ENCODE measurements around the gene KCTD3.

Gene KCTD3

DNA sequence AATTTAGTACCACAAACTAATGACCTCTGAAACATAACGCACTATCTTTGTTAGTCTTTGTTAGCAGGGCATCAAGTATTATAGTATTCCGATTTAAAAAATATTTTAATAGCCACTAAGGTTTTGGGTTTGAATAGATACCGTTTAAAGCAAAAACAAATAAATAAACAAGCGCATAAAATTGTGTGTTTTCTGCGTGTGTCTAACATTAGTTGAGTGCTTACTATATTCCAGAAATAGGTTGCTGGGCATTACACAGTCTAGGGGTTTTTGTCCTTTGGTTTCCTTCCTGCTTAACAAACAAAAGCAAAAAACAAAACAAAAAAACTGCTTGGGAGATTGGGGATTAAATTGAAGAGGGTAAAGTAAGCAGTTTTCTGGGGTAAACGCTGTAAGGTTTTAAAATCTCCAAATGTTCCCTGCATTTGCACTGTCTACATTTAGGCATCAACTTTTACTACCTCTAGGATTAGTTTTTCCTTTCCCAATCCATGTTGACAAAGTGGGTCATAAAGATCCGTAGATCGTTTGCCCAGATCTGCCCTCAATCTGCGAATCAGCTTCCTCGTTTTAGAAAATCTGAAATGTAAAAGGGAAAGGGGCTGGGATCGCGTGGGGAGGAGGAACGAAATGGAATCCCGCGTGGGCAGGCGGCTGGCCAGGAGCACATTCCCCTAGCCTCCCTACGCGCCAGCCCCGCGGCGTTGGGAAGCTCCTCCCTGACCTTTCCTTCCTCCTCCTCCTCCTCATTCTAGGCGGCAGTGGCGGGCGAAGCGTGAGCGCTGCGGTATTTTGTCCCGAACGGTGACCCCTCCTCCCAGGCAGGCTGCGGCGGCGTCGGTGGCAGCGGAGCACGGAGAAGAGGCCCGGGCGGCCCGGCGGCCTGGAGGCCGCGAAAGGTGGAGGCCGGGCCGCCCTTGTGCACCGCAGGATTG lies at the start of gene KCTD3:
Gene KCTD3, plus strand, starts transcription at position 749 of the 935 bp plus-strand sequence. CDS start 382 bp downstream, outside the sequence.
- no peak for DNase-seq (ENCODE audit: low spot score)

- no peak for DNase-seq (ENCODE audit: low spot score)
Observed at GRCh38 chr1:215517441-215517891, 49.6 kb upstream of the KCTD3 start.

GRCh38 chr1:215518594-215518993 lies 48.5 kb upstream of the KCTD3 start:
- DNase-seq (ENCODE audit: low spot score), result no peak

DNA sequence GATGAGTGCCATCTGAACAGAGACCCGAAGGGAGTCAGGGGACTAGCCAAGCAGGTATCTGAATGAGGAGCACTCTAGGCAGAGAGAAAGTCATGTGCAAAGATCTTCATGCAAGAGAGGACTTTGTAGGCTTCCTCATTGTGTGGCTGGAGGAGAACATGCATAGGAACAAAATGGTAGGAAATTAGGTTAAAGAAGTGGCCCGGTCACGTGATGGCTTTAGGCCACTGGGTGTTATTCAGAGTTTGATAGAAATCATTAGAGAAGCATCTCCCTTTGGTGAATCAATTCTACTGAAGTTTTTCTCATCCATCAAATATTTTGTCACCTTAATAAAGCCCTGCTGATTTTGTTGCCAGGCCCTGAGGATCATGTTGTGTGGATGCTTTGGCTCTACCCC lies 45.8 kb upstream of the KCTD3 start:
- DNase-seq (ENCODE audit: low spot score), result no peak

- DNase-seq (ENCODE audit: low spot score), result no peak
Observed at GRCh38 chr1:215523128-215523861, 43.8 kb upstream of the KCTD3 start.

DNA sequence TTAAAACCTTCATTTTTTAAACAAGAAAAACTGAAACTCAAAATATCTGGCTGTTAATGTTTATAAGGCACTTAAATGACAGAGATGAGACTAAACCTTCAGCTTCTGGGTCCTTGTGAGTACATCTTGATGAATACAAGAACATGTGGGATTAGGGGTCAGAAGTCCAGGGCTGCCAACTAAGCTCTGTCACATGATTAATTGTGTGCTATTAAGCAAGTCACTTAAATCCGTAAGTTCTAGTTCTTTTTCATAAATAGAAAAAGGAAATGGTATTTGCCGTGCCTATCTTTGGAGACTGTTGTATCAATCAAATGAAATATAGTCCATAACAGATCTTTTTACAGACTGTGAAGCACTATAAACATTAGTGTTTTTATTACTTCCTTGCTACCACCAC lies 43.2 kb upstream of the KCTD3 start:
- no peak for DNase-seq (ENCODE audit: low spot score)

DNA sequence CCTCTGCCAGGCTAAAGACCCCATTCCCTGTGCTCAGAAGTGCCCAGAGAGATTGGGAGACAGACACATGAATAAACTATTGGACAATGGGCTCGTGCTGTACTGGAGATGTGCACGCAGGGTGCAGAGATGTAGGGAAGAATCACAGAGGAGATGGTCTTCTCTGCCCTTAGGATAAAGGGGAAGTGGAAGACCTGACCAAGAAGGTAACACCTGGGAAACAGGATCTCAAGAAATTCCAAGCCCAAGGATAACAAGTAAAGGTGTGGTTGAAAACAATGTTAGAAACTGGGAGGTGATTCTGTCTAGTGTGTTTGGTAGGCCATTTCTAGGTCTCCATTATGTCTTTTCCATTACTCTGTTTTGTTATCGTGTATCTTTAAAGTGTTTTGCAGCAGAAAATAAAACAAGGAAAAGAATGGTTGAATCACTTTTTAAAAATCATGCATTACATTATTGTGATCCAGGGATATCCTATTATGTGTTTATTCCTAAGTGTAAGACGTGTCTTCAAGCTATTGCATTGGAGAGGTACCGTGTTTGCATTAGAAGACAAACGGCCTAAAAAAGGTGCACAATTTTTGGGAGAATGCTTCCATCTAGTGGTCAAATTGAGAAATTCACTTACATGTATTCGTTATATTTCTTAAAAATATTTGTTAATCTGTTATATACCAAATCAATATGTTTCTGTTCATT lies 40.8 kb upstream of the KCTD3 start:
- peak; percentile 40 for DNase-seq (ENCODE audit: low spot score)

DNA sequence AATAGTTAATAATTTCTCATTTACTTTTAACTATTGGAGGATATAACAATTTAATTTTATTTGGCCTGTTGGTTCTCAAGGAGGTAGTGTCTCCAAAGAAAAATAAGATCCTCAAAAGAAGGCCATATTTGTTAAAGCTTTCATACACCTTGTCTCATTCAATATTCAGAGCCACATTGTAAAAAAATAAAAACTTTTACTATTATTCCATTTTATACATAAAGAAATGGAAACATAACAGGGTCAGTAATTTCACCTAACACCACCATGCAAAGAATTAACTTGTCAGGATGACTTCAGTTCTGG lies 40.3 kb upstream of the KCTD3 start:
- no peak for DNase-seq (ENCODE audit: low spot score)

- DNase-seq (ENCODE audit: low spot score), result no peak
Observed at GRCh38 chr1:215529111-215529510, 38.0 kb upstream of the KCTD3 start.

- no peak for DNase-seq (ENCODE audit: low spot score)
Observed at GRCh38 chr1:215529571-215529970, 37.5 kb upstream of the KCTD3 start.

- DNase-seq (ENCODE audit: low spot score), result no peak
Observed at GRCh38 chr1:215530401-215530984, 36.6 kb upstream of the KCTD3 start.

- no peak for DNase-seq (ENCODE audit: low spot score)
Observed at GRCh38 chr1:215539803-215540570, 27.1 kb upstream of the KCTD3 start.

DNA sequence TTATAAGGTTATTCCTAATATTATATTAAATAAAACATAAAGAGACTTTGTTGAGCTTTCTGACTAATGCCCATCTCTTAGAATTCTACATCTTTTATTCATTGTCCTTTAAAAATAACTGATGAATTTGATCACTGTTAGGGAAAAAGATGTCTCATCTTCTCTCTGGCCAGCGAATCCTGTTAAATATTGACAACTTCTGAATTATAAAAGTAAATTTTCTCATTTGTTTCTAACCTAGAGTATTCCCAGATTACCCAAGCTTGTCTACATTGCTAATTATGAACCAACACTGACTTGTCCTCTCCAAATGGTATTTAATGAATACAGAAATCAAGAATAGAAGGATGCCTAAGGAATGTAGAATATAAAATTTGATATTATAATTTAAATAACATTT lies 24.8 kb upstream of the KCTD3 start:
- DNase-seq (ENCODE audit: low spot score), result no peak

GRCh38 chr1:215543191-215543606 lies 23.9 kb upstream of the KCTD3 start:
- DNase-seq (ENCODE audit: low spot score), result no peak

GRCh38 chr1:215543806-215544205 lies 23.3 kb upstream of the KCTD3 start:
- no peak for DNase-seq (ENCODE audit: low spot score)

- DNase-seq (ENCODE audit: low spot score), result no peak
Observed at GRCh38 chr1:215544566-215544965, 22.5 kb upstream of the KCTD3 start.

DNA sequence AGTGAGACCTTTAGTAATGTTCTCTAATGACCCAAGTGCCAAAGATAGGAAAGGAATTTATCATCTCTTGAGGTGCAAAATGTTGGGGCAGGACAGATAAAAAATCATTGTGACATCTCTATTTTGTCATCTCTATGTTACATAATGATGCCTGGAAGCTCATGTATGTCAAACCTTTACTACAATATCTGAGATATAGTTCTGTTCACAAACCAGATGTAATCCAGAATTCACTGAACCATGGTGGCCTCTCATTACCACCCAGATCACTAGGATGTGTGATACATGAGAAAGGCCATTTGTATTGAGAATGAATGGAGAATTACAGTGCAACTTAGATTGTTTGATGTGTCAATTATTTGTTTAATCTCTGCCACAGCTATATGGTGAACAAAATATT lies 22.0 kb upstream of the KCTD3 start:
- no peak for DNase-seq (ENCODE audit: low spot score)

DNA sequence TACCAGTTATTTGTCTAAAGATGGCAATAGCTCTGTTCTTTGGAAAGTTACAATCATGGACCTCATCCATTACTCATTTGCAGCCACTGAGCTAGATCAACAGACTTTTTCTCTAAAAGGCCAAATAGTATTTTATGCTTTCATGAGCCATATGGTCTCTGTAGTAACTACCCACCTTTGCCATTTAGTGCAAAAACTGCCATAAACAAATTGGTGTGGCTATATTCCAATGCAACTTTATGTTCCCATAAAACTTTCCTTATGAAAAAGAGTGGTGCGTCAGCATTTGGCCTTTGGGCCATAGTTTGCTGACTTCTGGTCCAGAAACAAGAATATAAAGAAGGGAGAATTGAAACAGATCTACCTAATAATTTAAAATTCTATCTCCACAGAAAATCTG lies 20.1 kb upstream of the KCTD3 start:
- no peak for DNase-seq (ENCODE audit: low spot score)

GRCh38 chr1:215551806-215552205 lies 15.3 kb upstream of the KCTD3 start:
- no peak for DNase-seq (ENCODE audit: low spot score)

- no peak for DNase-seq (ENCODE audit: low spot score)
Observed at GRCh38 chr1:215554865-215555264, 12.2 kb upstream of the KCTD3 start.

DNA sequence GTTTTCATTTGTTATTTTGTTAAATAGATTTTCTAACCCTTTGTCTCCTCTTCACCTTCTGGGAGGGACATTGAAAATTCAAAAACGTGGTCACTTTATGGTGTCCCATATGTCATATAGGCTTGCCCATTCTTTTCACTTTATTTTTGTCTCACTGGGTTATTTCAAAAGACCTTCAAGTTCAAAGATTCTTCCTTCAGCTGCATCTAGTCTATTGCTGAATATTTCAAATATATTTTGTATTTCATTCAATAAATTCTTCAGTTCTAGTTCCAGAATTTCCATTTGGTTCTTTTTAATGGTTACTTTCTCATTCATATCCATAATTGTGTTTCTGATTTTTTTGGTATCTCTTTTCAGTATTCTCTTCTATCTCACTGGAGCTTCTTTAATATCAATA lies 11.6 kb upstream of the KCTD3 start:
- no peak for DNase-seq (ENCODE audit: low spot score)

DNA sequence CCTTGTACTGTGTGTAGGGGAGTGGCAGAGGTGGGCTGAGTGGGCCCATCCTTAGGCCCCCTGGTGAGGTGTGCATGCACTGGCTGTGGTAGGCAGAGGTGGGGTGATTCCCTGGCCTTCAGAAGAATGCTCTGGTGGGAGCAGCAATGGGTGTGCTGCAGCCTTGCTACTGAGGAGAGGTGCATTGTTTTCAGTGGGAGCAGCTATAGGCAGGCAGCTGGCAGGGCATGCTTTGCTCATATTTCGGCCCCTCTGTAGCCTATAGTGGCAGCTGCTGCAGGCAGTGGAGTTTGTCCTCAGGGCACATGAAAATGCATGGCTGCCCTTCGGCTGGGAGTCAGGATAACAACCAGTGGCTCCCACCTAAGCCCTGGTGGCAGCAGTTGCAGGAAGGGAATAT lies 10.1 kb upstream of the KCTD3 start:
- DNase-seq (ENCODE audit: low spot score), result no peak
